T-cell (primary cell): ENCODE data around the gene HAND2. TPM values are rescaled to one million over a fixed set of nuclear protein-coding genes. Genes with fewer than 3 reads are reported as not detected.

Experiments
- ATAC-seq, 4 experiments: fragments of 200-7000 bp in 3 of 4; fragments of 150-1000 bp in 1 of 4; cut with Tn5 transposase; replicated peaks in 1 of 4; 1 replicate in 3 of 4; 2 replicates in 1 of 4; pipeline ENCODE4 v1.10.0; 2021; ENCODE audit warnings: moderate library complexity in 3 of 4, mild to moderate bottlenecking in 2 of 4, moderate number of reproducible peaks in 1 of 4
- CTCF ChIA-PET, 2 donors: fragments of 300-600 bp; sonication (Branson Sonifier 250); formaldehyde crosslinking; loops; one replicate each; lab custom pipeline; 2022; ENCODE audit warnings: antibody characterized with exemption in 2 of 2; lab: Charles Lee
- POLR2A ChIA-PET, 2 donors: fragments of 300-600 bp; sonication (Branson Sonifier 250); formaldehyde crosslinking; loops; one replicate each; lab custom pipeline; 2022; ENCODE audit warnings: antibody characterized with exemption in 2 of 2; lab: Charles Lee
- DNase-seq, 35 experiments: peaks; one replicate each; pipeline versions ENCODE4 v3.0.0 to v3.0.0-alpha.2; 2013 to 2023
- H3K27ac ChIP-seq: one replicate; pipeline ENCODE4 v1.5.1; 2013; ENCODE audit warnings: low read length
- H3K27me3 ChIP-seq, 2 experiments: replicated peaks in 1 of 2; 1 replicate in 1 of 2; 2 replicates in 1 of 2; pipeline versions ENCODE4 v1.6.1 to v1.7.0; 2013; ENCODE audit warnings: low read length in 1 of 2, mixed read lengths in 1 of 2; ENCODE audit not compliant: control insufficient read depth in 2 of 2, insufficient read depth in 2 of 2; ENCODE audit errors: extremely low read depth in 1 of 2
- H3K36me3 ChIP-seq, 2 donors: 1 replicate in 1 of 2; 2 replicates in 1 of 2; pipeline versions ENCODE4 v1.6.1 to v1.7.0; 2013; ENCODE audit warnings: low read length in 1 of 2; ENCODE audit not compliant: control insufficient read depth in 2 of 2, insufficient read depth in 1 of 2; ENCODE audit errors: extremely low read depth in 1 of 2
- H3K4me1 ChIP-seq, 2 experiments: 1 replicate in 1 of 2; 2 replicates in 1 of 2; pipeline versions ENCODE4 v1.6.1 to v1.7.0; 2013; ENCODE audit warnings: low read length in 2 of 2, mixed read lengths in 1 of 2; ENCODE audit not compliant: insufficient read depth in 2 of 2, control insufficient read depth in 1 of 2; ENCODE audit errors: extremely low read depth in 1 of 2
- H3K4me3 ChIP-seq, 2 donors: 1 replicate in 1 of 2; 2 replicates in 1 of 2; pipeline versions ENCODE4 v1.5.1 to v1.7.0; 2013; ENCODE audit warnings: mild to moderate bottlenecking in 2 of 2, low read length in 1 of 2, moderate library complexity in 1 of 2; ENCODE audit not compliant: control insufficient read depth in 1 of 2; ENCODE audit errors: extremely low read depth in 1 of 2
- H3K9me3 ChIP-seq: 2 replicates; pipeline ENCODE4 v1.7.0; 2013
- H3K27ac Mint-ChIP-seq, 2 donors: one replicate each; pipeline ENCODE4 v1.8.0; 2020 to 2021; ENCODE audit warnings: mild to moderate bottlenecking in 2 of 2, mixed read lengths in 2 of 2
- H3K27me3 Mint-ChIP-seq, 2 donors: one replicate each; pipeline ENCODE4 v1.8.0; 2021 to 2022; ENCODE audit warnings: mixed read lengths in 2 of 2
- H3K36me3 Mint-ChIP-seq: one replicate; pipeline ENCODE4 v1.8.0; 2021; ENCODE audit warnings: mixed read lengths
- H3K4me1 Mint-ChIP-seq, 3 donors: one replicate each; pipeline ENCODE4 v1.8.0; 2020 to 2022; ENCODE audit warnings: mixed read lengths in 3 of 3, mild to moderate bottlenecking in 1 of 3
- H3K4me3 Mint-ChIP-seq, 3 donors: one replicate each; pipeline ENCODE4 v1.8.0; 2020 to 2022; ENCODE audit warnings: mild to moderate bottlenecking in 3 of 3, mixed read lengths in 3 of 3, moderate library complexity in 3 of 3
- H3K9me3 Mint-ChIP-seq, 3 donors: one replicate each; pipeline ENCODE4 v1.8.0; 2020 to 2022; ENCODE audit warnings: mixed read lengths in 3 of 3
- WGBS: methylation state at CpG from one replicate; pipeline ENCODE4 v1.1.5; 2013; ENCODE audit warnings: missing lambda C conversion rate; ENCODE audit not compliant: insufficient coverage; 5-methylcytosine and 5-hydroxymethylcytosine counted together
- total RNA-seq, 35 experiments: library from RNA in 6 of 35; stranded (reverse) in 6 of 35; fragments of 120-200 nt in 1 of 35; gene quantifications; one replicate each; pipeline versions ENCODE4 v1.2.1 to v1.2.4 and lab custom pipeline; 2013 to 2026

The HAND2 gene
- total RNA-seq, 5 donors from 2014 or later (not counting 1 experiment from before 2014, with no cell fraction given) = not detected

DNA sequence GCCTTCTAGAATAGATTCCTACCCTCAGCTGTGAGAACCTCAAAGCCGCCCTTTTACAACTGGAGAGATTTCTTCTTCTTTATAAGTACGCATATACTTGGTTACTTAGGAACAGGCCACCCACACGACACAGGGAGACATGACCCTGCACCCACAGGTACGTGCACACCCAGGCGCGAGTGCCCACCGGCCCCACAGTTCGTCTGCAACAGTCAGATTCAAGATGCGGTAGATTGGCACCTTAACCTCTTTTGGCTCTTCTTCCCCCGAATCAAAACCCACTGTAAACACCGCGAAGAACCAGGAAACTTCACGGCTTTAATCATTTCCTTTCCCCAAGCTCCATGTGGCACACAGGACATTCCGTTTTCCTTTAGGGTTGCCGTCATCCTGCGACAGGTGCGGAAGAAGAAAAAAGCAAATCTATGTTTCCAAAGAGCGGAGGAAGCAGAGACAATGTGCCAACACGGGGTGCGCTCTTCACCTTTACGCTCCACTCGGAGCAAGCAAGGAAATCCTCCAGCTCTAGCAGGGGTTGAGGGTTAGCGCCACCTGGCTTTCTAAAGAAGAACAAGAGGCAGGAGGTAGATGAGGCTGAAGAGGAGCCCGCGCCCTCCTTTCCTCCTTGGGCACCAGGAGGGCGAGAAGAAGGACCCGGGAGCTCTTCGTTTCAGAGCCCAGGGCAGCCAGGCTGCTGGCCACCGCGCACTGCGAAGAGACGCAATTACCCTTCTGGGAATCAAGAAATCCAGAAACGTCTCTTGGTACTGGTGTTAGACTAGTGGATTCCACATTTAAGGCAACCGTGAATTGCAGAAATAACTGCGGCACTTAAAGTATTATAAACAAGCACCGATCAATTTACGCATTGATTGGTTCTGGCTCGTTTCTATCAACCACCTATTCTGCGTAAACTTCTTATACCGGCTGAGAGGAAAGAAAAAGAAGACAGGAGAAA is 35.7 kb downstream of the HAND2 start:
- Mint-ChIP-seq H3K27ac (peak overlapping the region in 1 of 2 donors; percentile 12), H3K4me1 (peaks cover 10 to 17% (median 14%) of the 10 kb centered on the region in 3 donors), H3K36me3 (no peaks in the 10 kb centered on the region), H3K9me3 (no peaks in the 10 kb centered on the region), H3K4me3 (peak overlapping the region; percentile 71 to 78 (median 75)), H3K27me3 (peaks cover 34 to 37% of the 10 kb centered on the region in 2 donors)
- Histone ChIP-seq H3K9me3 (no peaks in the 10 kb centered on the region), H3K27me3 (peaks cover 0 to 8% of the 10 kb centered on the region in 2 experiments), H3K4me1 (peaks cover 0 to 13% of the 10 kb centered on the region in 2 experiments), H3K4me3 (peak overlapping the region; percentile 35 to 48), H3K27ac (no peak overlapping the region), H3K36me3 (no peaks in the 10 kb centered on the region)
- ChIA-PET POLR2A (interaction anchor here in 1 of 2 donors (0.6 kb wide), 1 partner anchor 809 kb away, joined by 3 read pairs; no protein-coding TSS in a partner anchor), CTCF (interaction anchor here (0.5 to 1.3 kb wide), 16 partner anchors 9 to 1208 kb away, joined by 3 to 28 read pairs (median 3); partner anchors contain the start of gene SAP30 (in 1 of the 2))
- WGBS = 5% methylated on average over 27 of the region's 40 CpGs
- ATAC-seq (peak; percentile 92 to 100 (median 95)), DNase-seq (peak in 33 of 35 experiments; percentile 22 to 81 (median 44))

DNA sequence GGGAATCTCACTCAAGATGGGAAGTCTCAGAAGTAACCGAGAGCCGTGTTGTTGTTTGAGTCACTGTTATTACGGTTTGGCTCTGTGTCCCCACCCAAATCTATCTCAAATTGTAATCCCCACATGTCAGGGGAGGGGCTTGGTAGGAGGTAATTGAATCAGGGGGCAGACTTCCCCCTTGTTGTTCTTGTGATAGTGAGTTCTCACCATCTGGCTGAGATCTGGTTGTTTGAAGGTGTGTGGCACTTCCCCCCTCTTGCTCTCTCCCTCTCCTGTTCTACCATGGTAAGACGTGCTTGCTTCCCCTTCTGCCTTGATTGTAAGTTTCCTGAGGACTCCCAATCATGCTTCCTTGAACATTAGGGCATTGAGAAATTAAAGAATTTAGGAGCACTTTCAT is 37.0 kb downstream of the HAND2 start:
- ATAC-seq = no peak
- H3K27ac Mint-ChIP-seq = no peak overlapping the region
- no peaks in the 10 kb centered on the region for H3K36me3 Mint-ChIP-seq
- no peak overlapping the region for H3K27ac ChIP-seq
- POLR2A ChIA-PET = no interaction called here
- H3K27me3 Mint-ChIP-seq = peaks cover 30 to 32% of the 10 kb centered on the region in 2 donors
- no peaks in the 10 kb centered on the region for H3K9me3 Mint-ChIP-seq
- H3K36me3 ChIP-seq = no peaks in the 10 kb centered on the region
- no CpG with 5 or more reads among the region's 4 CpGs for WGBS
- peaks cover 0 to 8% of the 10 kb centered on the region in 2 experiments for H3K27me3 ChIP-seq
- no peak overlapping the region for H3K4me3 ChIP-seq
- CTCF ChIA-PET = interaction anchor here in 1 of 2 donors (0.7 kb wide), 1 partner anchor 55 kb away, joined by 4 read pairs; no protein-coding TSS in a partner anchor
- H3K4me3 Mint-ChIP-seq = no peak overlapping the region
- H3K4me1 Mint-ChIP-seq = peaks cover 10 to 17% (median 14%) of the 10 kb centered on the region in 3 donors
- peaks cover 0 to 13% of the 10 kb centered on the region in 2 experiments for H3K4me1 ChIP-seq
- H3K9me3 ChIP-seq = no peaks in the 10 kb centered on the region
- no peak for DNase-seq

DNA sequence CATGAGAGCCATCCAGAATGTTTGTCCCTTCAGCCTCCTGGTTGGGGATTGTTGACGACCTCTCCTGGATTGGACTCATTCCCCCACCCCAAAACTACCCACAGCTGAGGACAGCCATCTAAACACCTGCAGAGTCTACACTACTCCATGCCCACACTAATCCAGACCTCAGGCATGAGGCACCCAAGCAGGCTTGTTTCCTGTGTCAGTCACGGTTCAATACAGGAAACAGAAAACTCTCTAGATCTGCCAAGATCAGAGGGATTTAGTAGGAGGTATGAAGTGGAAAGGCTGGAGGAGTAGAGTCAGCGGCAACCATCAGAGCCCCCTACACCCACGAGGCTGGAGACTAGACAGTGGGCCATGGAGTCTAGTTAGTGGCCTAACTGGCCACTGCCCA is 37.7 kb downstream of the HAND2 start:
- Mint-ChIP-seq H3K9me3 (no peaks in the 10 kb centered on the region), H3K4me3 (no peak overlapping the region), H3K4me1 (peaks cover 10 to 17% (median 14%) of the 10 kb centered on the region in 3 donors), H3K27ac (peak overlapping the region in 1 of 2 donors; percentile 13), H3K36me3 (no peaks in the 10 kb centered on the region), H3K27me3 (peaks cover 28 to 29% of the 10 kb centered on the region in 2 donors)
- Histone ChIP-seq H3K4me3 (no peak overlapping the region), H3K9me3 (no peaks in the 10 kb centered on the region), H3K27me3 (peaks cover 0 to 8% of the 10 kb centered on the region in 2 experiments), H3K36me3 (no peaks in the 10 kb centered on the region), H3K4me1 (peaks cover 0 to 13% of the 10 kb centered on the region in 2 experiments), H3K27ac (no peak overlapping the region)
- 100% methylated on average over 1 of the region's 4 CpGs for WGBS
- POLR2A ChIA-PET = interaction anchor here in 1 of 2 donors (0.6 kb wide), 1 partner anchor 759 kb away, joined by 3 read pairs; no protein-coding TSS in a partner anchor
- no peak for ATAC-seq
- CTCF ChIA-PET = interaction anchor here in 1 of 2 donors (0.6 kb wide), 1 partner anchor 72 kb away, joined by 3 read pairs; no protein-coding TSS in a partner anchor
- DNase-seq = no peak

DNA sequence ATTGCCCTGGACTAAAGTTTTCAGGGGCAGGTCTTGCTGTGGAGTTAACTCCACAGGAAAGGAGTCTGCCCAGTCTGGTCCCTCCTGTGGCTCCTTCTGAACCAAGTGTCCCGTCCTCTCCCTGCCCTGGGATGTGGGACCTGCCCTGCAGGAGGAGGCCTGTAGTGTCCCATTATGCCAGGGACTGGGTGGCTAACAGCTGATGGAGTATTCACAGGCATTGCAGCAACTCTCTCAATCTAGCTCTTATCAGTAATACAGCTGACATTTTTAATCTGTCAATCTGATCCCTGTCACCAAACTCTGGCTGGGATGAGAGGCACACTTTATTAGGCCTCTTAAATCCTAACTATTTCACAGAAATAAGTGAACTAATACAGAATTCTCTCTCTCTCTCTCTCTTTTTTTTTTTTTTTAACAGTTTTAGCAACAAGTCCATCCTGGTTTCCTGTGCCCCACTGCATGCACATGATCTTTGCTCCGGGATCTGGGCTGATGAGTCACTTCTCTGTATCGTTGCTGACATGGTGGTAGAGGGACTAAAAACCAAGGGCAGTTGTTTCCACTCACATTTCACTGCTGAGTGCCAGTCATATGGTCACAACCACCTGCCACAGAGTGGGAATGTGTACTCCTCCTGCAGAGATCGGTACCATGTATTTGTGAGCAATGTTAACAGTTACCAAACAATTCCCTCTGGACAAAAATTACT is 39.1 kb downstream of the HAND2 start:
- no peak overlapping the region for H3K4me3 Mint-ChIP-seq
- ATAC-seq (no peak), DNase-seq (no peak)
- H3K36me3 Mint-ChIP-seq = no peaks in the 10 kb centered on the region
- Histone ChIP-seq H3K9me3 (no peaks in the 10 kb centered on the region), H3K4me1 (peaks cover 0 to 13% of the 10 kb centered on the region in 2 experiments), H3K36me3 (no peaks in the 10 kb centered on the region), H3K4me3 (no peak overlapping the region), H3K27ac (no peak overlapping the region), H3K27me3 (peaks cover 0 to 4% of the 10 kb centered on the region in 2 experiments)
- 73% methylated on average over 2 of the region's 4 CpGs for WGBS
- no peaks in the 10 kb centered on the region for H3K9me3 Mint-ChIP-seq
- POLR2A ChIA-PET = no interaction called here
- peaks cover 10 to 17% (median 14%) of the 10 kb centered on the region in 3 donors for H3K4me1 Mint-ChIP-seq
- CTCF ChIA-PET = interaction anchor here (1.2 kb wide), 2 partner anchors 71 to 172 kb away, joined by 3 to 4 read pairs; no protein-coding TSS in a partner anchor
- no peak overlapping the region for H3K27ac Mint-ChIP-seq
- H3K27me3 Mint-ChIP-seq = peaks cover 16 to 19% of the 10 kb centered on the region in 2 donors

DNA sequence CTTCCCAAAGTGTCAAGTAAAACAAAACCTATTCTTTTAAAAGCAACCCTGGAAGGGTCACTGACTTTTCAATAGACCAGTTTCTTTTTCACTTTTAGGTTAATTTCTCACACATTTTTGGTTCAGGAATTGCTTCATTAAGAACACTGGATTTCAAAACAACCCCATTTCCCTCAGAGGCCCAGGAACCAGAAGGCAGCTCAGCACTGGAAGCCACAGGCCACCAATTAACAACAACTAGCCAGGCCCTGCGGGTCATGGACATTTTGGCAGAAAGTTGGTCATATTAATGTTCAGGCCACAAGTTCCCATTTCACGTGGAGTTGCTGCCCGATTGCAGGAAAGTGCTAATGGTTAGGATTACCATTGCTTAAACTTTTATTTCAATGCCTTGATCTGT is 39.8 kb downstream of the HAND2 start:
- ATAC-seq (no peak), DNase-seq (no peak)
- Histone ChIP-seq H3K4me3 (no peak overlapping the region), H3K4me1 (peaks cover 0 to 13% of the 10 kb centered on the region in 2 experiments), H3K36me3 (no peaks in the 10 kb centered on the region), H3K27me3 (peaks cover 0 to 4% of the 10 kb centered on the region in 2 experiments), H3K9me3 (no peaks in the 10 kb centered on the region), H3K27ac (no peak overlapping the region)
- no peaks in the 10 kb centered on the region for H3K36me3 Mint-ChIP-seq
- no peaks in the 10 kb centered on the region for H3K9me3 Mint-ChIP-seq
- WGBS = 90% methylated on average over 2 of the region's 3 CpGs
- CTCF ChIA-PET = interaction anchor here in 1 of 2 donors (1.2 kb wide), 1 partner anchor 171 kb away, joined by 4 read pairs; no protein-coding TSS in a partner anchor
- peaks cover 9 to 16% of the 10 kb centered on the region in 2 donors for H3K27me3 Mint-ChIP-seq
- POLR2A ChIA-PET = no interaction called here
- no peak overlapping the region for H3K27ac Mint-ChIP-seq
- H3K4me3 Mint-ChIP-seq = no peak overlapping the region
- peaks cover 10 to 17% (median 14%) of the 10 kb centered on the region in 3 donors for H3K4me1 Mint-ChIP-seq
